GOT3 (cell line): ENCODE data around the gene ADARB2.

ENCODE experiments used
- DNase-seq: peaks from one replicate; lab custom pipeline; 2025; ENCODE audit warnings: mixed read lengths; lab: John Stamatoyannopoulos, UW

Gene ADARB2

DNA sequence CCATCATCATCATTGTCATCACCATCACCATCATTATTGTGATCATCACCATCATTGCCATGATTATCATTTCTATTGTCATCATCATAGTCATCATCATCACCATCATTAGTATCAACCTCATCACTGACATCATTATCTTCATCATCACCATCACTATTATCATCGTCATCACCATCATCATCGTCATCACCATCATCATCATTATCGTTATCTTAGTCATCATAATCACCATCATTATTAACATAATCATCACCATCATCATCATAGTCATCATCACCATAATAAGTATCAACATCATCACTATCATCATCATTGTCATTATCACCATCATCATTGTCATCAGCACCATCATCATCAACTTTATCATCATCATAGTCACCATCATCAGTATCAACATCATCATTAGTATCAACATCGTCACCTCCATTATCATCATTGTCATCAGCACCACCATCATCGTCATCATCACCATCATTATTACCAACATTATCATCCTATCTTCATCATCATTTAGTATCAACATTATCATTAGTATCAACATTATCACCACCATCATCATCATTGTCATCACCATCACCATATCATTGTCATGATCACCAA, 241.3 kb downstream of the ADARB2 start:
- no peak for DNase-seq

DNA sequence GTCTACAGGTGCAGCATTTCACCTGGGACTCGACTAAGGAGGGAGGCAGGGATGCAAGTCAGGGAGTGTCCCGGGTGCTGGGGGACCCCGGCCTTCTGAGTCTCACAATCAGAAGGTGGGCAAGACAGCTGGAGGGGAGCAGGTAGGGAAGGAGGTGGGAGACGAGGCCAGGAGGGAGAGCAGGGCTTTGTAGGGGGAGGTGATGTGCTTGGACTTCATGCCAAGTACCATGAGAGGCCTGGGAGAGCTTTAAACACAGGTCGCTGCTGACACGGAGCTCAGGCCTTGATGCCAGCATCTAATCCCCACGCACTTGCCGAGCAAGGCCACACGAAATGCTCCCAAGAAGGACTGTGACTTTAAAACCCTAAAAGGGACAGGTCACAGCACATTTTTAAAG, 244.7 kb downstream of the ADARB2 start:
- no peak for DNase-seq

DNA sequence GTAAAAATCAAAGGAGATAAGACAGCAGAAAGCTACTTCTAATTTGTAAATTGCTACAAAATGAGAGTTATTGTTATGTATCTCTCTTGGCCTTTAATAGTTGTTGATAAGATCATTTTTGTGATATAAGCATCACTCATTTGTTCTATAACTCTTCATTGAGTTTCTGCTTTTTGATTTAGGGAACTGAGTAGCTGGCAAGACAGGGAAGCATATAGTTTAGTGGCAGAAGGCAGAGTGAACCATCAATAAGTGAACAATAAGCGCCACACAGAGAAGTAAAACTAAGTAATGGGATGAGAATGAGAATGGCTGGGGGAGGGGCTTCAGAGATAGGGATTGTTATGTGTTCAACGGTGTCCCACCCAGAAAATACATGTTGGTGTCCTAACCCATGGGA, 245.4 kb downstream of the ADARB2 start:
- no peak for DNase-seq

DNA sequence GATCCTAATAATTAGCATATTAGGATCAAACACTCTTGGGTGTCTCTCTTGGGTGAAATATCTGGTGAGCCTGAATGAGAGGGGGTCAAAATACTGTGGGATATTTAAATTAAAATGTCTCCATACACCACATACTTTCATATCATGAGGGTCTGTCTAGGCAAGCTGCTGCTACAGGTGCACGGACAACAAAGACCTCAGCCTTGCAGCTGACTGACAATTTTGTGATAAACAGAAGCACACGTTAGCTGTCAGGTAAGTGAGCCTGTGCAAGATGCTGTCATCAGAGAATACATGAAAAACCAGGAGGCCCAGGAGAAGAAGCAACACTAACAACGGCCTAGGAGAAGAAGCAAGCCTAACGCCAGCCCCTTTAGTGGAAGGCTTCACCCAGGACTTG, 247.5 kb downstream of the ADARB2 start:
- DNase-seq = no peak

DNA sequence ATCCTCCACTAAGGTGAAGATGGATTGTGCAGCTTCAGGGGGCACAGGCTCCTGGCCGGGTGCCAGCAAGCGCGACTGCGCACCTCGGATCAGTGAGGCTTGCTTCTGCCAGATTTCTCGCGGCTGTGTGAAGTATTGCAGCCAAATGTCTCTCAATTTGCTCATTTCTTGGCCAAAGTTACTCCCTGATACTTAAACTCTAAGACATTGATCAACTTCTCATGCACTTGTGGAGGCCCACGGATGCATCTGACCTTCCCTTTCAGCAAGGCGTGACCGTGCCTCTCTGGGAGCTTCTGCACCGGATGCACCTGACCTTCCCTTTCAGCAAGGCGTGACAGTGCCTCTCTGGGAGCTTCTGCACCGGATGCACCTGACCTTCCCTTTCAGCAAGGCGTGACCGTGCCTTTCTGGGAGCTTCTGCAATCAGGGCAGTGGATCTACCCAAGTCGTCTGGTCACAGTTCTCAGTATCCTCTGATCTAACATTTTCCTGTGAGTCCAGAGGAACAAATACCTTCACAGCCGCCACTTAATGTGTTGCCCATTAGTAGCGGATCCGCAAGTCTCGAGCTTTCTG, 248.3 kb downstream of the ADARB2 start:
- no peak for DNase-seq

DNA sequence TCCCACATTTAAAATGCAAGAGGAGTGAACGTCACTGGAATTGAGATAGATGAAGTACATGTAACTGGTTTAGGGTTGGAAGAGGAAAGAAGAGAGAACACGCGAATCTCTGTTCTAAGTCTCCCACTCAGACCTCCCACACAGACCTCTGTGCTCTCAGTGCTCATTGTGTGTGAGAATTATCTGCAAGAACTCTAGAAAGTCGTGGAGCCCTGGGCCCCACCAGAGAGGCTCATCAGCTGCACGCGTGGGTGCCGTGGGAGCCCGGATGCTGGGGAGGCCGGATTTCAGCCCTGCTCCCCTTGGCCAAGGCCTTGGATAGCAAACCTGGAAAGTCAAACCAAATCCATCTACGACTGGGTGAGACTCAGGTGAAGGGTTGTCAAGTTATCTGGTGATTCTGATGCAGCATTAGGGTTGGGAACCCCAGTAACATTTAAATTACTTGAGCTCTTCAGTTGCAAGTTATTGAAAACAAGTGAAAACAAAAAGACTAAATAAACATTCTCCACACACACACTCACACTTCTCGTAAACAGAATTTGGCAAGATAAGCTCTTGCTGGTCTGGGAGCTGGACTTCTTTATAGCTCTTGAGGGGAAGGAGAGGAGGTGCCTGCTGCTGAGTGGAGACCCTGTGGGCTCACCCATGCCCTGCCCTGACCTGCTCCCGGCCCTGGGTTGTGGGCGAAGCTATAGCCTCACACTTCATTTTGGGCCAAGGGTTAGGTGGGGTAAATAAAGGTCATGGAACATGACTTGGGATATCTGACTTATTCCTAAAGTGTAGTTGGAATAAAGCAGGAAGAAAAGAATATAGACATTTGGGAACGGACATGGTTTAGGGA, 250.3 kb downstream of the ADARB2 start:
- DNase-seq = no peak

DNA sequence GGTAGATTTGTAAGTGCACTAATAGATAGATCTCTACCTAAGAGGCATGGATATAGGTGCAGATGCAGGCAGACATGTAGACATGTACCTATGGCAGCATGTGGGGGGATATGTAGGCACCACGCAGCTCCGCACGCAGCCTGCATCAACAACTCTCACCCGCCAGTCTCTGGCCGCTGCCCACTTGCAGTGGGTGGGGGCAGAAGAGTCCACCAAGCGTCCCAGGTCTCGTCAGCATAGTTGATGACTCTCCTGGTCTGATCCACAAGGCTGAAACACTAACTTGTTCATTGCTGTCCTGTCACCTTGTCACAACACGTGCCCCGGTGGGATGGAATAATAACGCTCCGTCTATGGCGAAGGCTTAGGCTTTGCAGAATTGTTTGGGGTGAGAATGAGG, 252.0 kb downstream of the ADARB2 start:
- no peak for DNase-seq

DNA sequence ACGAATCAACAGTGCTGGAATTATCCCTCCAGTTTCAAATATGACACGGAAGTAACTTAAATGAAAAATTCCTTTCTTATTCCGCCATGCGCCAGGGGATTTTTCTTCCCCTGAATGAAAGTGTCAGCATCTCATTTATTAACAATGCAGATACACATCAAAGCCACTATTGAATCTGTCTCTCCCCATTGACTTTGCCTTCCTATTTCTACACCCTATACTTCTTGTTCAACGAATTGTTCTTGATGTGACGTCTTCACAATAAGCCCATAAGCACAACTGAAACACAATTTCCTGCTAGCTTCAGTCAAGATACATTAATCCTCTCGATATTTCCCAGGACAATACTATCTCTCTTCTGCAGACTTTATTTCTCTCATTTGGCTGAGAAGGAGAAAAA, 253.5 kb downstream of the ADARB2 start:
- DNase-seq = no peak

DNA sequence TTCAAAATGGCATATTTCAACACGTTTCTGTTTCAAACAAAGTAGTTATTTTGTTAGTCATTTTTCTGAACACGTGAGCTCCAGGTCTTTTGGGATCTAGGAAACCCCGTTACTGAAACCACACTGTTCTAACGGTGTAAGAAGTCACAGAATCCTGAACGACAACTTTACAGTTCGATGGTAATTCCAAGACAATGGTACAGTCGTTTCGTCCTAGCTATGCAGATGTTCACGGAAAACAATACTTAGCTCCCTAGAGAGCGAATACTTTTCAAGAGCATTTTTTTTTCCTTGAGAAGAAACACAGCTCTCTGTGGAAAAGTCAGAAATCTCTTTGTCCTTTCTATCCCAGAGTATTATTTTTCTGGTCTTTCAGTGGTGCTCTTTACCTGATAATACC, 254.1 kb downstream of the ADARB2 start:
- no peak for DNase-seq

DNA sequence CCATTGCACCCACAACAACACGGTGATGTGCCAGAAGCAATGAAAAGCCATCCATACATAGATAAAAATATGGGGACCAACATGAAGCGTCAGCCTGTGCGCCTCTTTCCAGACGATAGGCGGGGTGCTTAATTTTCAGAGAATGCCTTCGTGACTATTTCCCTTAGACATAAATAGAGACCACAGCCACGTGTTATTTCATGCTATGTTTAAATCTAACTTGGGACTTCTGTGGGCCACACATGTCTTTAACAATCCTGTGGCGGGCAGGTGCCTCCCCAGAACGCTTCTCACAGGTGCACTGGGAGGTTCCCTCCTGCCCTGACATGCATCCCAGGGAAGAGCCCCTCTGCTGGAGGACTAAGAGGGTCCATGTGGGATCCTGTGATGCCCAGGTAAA, 259.7 kb downstream of the ADARB2 start:
- no peak for DNase-seq

DNA sequence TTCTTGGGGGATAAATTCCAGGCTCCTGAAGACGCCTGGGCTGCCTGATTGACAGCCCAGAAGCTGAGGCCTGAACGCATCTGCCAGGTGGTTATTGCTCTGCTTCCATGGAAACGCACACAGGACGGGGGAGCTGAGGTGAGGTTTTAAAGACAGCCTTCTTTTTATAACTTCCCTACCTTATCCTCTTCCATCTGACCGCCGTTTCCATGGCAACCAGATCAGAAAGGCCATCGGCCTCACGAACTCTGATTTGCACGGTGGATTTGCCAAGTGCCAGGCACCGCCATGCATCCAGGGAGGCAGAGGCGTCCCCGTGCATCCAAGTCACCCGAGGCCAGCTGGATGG, 260.9 kb downstream of the ADARB2 start:
- DNase-seq = no peak

DNA sequence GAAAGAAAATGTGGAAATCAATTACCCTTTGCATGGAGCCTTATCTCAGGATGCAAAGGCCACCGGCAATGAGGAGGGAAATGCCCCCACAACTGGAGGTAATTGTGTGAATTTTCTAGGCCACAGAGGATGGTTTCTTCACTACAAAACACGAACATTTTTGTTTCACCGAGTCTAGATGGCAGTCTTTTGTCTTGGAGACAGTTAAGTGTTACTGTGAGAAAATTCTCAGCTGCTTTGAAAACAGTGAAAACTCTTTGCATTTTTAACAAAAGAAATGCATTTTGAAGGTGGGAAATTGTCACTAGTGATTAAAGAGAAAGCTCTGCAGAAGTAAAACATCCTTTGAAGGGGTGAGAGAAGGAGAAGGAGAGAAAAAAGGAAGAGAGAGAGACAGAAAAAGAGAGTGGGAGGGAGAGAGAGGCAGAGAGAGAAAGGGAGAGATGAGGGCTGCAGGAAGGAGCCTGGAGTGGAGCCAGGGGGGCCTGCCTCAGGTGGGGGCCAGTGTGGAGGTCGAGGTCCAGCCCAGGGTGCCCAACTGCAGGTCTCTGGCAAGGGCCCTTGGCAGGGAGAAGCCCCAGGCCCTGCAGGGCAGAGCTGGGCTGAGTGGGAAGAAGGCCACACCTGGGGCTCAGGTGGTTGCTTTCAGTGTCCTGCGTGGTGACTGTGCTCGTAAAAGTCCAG, 261.4 kb downstream of the ADARB2 start:
- DNase-seq = no peak

DNA sequence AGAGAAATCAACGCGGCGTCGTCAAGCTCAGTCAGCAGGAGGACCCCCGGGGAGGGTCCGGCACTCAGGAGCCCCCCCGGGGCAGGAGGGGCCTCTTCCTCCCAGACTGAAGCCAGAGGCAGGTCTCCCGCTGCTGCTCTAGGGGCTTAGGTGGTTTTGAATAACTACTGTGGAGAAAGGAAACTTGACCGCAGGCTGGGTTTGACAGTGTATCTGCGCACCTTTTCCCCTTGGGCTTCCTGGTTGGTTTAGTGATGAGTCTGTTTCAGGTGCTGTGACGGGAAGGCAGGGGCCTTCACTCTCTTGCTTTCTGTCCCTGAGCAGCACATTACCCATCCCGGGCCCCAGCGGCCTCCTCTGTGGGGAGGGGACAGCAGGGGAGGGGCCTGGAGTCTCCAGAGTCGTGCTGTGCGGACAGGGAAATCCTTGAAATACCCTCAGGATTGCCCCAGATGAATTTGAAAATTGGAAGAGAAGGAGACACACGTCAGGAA, 262.2 kb downstream of the ADARB2 start:
- no peak for DNase-seq

DNA sequence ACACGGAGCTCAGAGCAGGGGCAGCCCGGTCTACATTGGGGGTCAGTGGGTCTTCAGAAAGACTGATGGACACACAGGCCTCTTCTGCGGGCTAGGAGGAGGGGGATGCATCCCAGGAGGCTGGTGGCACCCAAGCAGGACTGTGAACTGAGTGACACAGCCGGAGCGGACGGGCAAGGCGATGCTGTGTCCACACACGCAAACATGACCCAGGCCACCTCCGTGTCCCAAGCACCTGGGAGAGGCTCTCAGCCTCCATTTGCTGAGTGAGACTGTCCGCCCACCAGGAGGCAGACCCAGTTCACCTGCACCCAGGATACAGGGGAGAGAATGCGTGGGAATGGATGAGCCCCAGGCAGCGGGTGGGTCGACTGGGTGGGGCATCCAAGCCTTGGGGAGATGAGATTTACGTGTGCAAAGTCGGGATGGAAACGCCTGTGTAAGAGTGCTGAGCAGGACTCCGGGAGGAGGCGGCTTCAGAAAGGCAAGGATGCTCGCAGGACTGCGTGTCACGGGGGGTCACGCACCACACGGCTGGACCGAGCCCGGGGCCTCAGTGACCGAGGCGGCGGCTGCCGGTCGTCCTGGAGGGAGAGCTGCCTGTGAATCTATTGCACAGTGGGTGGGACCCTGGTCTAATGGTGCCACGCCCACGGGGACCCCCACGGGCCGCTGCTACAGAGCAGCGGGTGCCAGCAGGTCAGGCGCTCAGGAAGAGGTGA, 262.8 kb downstream of the ADARB2 start:
- no peak for DNase-seq

DNA sequence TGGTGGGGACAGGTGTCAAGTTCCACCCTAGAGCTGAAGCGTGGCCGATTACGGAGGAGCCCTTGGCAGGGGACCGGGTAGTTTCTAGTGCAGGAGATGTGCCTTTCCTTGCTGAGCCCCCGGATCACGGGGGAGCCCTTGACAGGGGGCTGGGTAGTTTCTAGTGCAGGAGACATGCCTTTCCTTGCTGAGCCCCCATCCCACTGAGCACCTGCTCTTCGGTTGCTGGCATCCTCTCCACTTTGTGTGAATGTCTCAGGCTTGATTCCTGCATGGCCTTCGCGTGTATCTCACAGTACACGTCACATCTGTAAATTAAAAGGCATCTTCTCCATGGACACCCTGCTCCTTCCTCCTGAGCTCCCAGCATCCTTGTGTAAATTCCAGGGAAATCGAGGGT, 263.5 kb downstream of the ADARB2 start:
- no peak for DNase-seq

DNA sequence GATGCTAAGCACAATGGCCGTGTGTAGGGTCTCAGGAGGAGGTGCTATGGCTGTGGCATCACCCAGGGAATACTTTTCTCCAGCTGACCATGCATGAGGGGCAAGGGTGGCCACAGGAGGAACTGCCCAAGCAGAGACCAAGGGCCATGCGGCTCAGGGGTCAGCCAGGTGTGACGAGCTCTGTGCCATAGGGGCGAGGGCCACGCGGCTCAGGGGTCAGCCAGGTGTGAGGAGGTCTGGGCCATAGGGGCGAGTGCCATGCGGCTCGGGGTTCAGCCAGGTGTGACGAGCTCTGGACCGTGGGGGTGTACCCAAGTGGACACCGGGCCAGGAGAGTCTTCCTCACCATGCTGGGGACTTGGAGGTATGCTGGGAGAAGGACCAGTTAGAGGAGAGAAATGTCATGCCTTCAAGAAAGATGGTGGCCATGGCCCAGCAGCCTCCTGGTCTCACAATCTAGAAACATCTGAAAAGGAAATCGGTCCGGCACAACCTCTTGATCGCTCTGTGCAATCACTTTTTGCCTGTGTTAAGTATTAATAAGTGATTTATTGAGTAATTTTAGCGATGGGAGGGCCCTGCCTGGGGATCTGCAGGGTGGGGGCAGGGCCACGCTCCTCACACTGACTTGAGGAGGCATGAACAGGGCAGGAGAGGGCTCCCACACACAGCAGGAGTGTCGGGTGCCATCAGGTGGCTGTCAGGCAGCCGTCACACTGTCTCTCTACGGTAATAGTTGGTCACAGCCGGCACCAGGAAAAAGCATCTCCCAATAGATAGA, 265.0 kb downstream of the ADARB2 start:
- no peak for DNase-seq

DNA sequence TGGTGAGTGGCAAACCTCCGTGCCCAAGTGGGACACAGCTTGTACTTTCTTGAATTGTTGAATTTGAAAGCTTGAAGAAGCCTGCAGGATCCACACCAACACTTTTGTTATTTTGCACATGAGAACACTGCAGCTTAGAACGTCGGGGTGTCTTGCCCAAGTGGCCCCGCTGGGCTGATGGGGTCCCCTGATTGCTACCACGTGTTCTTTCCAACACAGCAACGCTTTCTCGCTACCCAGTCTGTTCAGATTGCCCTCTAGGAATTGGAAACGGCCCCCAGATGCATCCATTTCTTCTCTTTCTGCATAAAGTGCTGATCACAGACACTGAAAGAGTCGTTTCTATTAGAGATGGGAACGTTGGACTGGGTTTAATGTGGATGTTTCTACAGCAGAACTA, 268.5 kb downstream of the ADARB2 start:
- DNase-seq = no peak

DNA sequence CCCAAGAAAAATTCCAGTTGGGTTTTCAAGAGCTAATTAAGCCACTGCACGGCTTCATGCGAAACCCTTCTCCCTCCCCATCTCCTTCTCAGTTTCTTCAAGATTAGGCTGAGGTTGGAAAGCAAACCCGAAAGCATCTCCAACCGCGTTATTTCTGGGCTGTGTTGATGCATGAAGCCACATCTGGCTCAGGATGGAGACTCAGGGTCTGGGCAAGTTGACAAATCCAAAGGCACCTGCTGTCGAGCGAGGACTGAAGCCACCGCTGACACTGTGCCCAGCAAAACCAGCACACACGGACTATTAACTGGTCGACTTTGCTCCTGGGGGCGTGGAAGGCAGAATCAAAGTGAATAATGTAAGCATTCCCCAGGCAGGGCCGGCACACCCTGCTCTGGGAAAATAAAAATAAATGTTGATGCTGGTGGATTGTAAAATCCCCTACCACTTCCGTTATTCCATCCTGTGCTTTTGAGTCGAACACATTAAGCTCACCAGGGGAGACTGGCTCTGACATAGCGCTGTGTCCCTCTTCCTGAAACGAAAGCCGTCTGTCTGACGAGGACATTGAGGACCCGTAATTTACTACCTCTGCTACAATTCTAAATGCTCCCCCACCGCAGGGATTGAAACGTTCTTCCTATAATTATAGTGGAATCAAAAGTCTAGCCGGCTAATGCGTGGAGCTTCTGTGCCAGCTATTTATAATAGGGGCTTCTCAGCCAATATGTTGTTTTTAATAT, 269.8 kb downstream of the ADARB2 start:
- DNase-seq = no peak

DNA sequence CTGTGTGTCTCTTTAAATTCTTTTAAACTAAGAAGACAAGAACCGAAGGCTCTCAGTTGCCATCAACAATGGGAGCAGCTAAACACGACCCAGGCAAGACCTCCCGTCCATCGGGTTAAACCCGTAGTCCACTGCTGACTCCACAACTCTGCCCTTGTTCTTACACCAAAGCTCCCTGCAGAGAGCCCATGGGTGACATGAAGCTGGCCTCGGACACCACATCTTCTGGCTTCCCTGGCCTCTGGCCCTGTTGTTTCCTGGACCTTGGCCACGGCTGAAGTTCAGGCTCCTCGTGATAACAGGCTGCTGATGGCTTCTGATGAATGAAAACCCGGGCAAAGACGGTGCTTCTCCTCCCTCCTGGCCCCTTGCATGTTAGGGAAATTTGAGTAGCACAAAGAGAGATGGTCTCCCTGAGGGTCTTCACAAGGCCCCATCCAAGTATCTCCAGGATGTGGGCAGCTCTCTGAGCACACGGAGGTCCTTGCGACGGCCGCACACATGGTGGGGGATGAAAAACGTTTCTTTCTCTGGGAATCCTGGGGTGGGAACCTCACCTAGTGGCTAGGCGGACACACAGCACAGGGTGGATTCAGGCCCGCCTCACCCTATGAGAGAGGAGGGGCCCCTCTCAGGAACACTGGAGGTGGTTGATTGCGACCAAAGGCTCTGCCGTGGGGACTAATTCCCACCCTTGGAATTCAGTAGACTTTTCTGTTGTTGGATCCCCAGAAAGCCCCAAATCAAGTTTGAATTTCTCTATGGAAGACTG, 271.1 kb downstream of the ADARB2 start:
- no peak for DNase-seq

DNA sequence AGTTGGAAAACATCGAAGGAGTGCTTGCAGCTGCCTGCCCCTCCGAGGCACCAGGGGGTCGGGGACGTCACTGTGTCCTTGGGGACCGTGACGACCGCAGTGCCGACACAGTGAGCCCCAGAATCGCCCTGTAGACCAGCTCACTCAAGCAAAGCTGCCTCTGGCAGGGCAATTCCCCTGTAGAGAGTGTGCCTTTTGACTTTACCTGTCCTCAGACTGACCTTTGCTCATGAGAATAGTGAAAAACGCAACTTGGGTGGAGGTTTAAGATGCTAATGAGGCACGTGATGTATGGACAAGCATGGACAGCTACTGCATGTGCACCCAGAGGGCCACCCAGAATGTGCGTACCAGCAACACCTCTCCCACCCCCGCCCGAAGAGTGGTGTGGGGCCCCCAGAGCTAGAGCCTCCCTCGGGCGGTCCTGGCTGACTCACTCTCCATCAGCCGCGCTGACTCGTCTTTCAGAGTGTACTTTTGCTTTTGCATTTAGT, 271.9 kb downstream of the ADARB2 start:
- no peak for DNase-seq
